IPS DF 4.7 (cell line): ENCODE results near the gene SNX2.
"Not testable (repeated sequence)": the region's sequence is repeated elsewhere in the genome, so short reads cannot be mapped to it uniquely, and the experiment has no call there.

ENCODE experiments used
- DNase-seq: peaks from one replicate; pipeline ENCODE4 v3.0.0-alpha.2; 2013; ENCODE audit warnings: low spot score; ENCODE audit errors: extremely low read depth

SNX2 gene

GRCh38 chr5:122774861-122775549 is at the start of gene SNX2:
TSS of gene SNX2 (plus strand) at chr5:122775080. CDS start at chr5:122775104, 24 bp downstream.
- DNase-seq, result peak; percentile 33

DNA sequence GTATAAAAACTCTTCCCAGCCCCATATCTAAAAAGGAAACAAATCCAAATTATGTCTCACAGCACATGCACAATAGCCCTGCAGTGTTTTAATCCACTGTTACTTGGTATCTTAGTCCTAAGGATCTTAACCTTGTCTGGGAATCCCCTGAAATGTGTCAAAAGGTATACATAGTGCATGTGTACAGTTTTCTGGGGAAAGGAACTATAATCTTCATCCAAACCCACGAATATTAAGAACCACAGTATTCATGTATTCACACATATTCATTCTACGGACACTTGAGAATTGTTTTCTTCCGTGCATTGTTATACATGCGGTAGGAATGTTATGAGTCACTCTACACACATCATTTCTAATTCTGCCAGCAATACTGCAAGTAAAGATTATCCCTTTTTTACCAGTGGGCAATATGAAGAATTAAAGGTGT is 47.8 kb upstream of the SNX2 start:
- no peak for DNase-seq

DNA sequence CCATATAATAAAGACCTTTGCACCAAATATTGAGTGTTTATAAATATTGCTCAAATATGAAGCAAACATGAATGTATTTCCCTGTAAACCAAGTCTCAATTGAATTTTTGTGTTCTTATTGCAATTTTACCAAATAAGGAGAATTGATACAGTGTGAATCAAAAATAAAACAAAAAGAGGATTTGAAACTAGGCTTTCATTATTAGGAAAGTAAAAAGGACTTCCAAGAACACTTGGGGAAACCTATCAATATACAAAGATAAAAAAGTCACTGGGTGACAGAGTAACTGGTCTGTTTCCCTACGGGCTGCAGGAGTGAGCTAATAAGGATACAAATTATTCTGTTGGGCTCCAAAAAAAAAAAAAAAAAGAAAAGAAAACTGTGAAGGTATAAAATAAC is 44.8 kb upstream of the SNX2 start:
- DNase-seq, result no peak

- no peak for DNase-seq
These were observed 44.4 kb upstream of the SNX2 start for GRCh38 chr5:122730456-122730855.

DNA sequence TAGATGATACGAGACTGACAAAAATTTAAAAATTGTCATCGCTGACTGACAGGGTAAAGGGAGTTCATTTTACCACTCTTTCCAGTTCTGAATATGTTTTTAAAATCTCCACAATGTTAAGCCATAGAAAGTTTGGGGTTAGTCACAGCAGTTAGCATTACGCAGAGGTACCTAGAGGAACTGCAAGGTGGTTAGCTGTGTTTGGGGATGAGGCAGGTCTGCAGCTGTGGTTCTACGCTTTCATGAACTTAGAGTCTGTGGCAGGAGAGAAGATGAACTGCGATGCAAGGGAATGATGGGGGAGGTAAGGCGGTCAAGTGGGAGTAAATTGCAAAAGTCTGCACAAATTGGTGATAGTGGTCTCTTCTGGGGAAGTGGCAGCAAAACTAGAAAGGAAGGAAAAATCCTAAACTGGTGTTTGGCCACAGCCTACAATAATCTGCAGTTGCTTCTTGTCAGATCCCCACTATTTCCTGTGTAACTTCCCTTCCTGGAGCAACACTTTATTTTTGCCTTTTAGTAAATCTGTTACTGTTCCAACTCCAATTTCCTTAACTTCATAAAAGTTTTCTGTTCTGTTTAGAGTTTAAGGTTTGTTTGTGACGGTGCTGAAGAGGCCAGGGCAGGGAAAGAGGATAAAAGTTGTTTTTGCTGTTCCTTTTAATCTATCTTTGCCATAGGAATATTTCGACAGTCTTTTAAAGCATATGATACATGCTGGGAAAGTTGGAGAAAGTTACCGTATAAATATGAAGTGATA is 38.6 kb upstream of the SNX2 start:
- no peak for DNase-seq

- no peak for DNase-seq
These were observed 36.8 kb upstream of the SNX2 start for GRCh38 chr5:122738088-122738487.

- no peak for DNase-seq
These were observed 33.2 kb upstream of the SNX2 start for GRCh38 chr5:122741681-122742080.

- DNase-seq, result no peak
These were observed 31.6 kb upstream of the SNX2 start for GRCh38 chr5:122743261-122743660.

DNA sequence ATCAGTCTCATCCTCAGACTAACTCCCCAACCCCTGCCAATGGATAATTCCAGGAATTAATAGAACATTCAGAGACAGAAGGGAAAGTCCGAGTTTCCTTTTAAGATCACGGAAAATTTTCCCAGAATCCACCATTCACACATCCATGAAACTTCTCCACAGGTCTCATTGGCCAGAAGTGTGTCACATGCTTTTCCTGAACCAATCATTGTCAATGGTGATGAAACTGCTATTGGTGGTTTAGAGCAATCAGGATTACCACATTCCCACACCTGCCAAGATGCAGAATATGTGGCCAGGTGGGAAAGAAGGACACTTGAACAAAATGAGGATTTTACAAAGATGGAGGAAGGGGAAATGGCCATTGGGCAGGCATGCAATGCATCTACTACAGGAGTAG is 29.3 kb upstream of the SNX2 start:
- DNase-seq, result no peak

GRCh38 chr5:122749886-122750285 is 25.0 kb upstream of the SNX2 start:
- no peak for DNase-seq

DNA sequence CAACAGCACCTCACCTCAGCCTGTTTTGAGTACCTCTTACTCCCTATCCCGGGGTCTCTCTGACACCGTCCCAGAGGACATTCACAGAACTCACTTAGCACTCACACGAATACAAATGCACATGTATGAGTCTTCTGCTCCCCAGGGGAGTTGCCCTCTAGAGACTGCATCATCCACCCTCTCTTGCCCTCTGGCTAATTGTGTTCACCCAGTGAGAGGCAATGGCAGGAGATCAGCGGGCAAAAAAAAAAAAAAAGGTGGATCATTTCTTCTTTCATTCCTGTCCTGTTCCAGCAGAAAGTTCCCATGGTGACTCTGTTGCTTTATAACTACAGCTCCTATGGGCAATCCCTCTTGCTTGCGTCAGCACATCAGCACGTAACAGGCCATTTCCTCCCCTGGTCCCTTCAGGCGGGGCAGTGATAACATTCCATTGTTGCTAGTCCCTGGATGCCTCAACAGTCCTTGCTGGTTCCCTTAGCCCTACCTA is 23.5 kb upstream of the SNX2 start:
- peak; percentile 38 for DNase-seq

DNA sequence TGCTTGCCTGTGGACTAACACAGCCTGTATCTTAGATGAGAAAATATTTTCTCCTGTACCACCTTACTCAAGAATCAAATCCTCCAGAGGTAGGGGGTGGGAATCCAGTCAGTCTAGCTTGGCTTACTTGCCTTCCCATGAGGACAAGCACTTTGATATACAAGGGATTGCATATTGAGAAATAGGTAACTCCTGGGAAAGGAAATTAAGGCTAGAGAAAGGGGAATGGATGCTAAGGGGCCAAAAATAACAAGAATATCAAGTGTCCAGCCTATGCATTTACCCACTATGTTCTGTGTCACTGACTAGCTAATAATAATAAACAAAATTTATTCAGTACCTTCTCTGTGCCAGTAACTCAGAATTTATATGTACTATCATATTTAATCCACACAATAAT is 21.4 kb upstream of the SNX2 start:
- DNase-seq, result no peak

DNA sequence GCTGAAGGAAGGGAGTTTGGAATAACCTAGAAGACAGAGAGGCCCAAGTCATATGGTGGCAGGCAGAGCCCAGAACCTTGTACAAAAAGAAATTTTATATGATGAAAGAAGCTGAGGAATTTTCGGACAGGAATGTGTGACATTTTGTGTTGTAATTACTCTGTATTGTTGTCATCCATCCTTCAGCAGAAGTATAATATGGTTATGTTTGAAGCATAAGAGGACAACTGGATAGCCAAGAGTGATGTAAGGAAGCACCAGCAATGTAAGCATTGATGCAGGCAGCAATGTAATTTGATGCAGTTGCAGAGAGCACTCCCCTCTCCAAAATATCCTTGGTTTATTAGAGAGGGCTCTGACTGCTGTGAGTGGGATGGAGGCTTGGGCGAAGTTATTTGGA is 19.1 kb upstream of the SNX2 start:
- DNase-seq, result no peak

GRCh38 chr5:122756264-122756911 is 18.5 kb upstream of the SNX2 start:
- no peak for DNase-seq

- DNase-seq, result no peak
These were observed 17.6 kb upstream of the SNX2 start for GRCh38 chr5:122757285-122757684.

- DNase-seq, result no peak
These were observed 15.4 kb upstream of the SNX2 start for GRCh38 chr5:122759241-122760070.

DNA sequence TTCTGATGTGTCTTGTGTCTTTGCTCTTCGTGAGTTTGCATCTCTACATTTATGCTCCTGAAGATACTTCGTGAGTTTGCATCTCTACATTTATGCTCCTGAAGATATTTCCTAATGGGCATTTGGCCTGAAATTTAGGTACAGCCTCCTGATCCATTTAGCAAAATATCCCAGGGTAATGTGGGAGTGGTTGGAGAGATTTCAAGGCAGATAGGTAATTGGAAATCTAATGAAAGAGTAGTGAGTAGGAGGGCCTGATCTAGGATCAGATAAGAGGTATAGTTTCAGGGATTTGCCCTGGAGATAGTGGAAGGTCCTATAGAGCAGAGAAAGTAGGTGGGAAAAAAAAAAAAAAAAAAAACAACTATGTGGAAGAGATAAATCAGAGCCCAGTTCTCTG is 14.6 kb upstream of the SNX2 start:
- no peak for DNase-seq

GRCh38 chr5:122761115-122761514 is 13.8 kb upstream of the SNX2 start:
- no peak for DNase-seq

DNA sequence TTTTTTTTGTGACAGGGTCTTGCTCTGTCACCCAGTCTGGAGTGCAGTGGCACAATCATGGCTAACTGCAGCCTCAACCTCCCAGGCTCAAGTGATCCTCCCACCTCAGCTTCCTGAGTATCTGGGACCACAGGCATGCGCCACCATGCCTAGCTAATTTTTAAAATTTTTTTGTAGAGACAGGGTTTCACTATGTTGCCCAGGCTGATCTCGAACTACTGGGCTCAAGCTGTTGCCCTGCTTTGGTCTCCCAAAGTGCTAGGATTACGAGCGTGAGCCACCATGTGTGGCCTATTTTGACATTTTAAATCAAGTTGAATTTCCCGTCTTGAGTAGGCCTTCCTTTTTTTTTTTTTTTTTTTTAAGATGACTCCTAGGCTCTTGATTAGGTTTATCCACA is 13.0 kb upstream of the SNX2 start:
- DNase-seq, result not testable (repeated sequence)

GRCh38 chr5:122766130-122766529 is 8.8 kb upstream of the SNX2 start:
- no peak for DNase-seq

GRCh38 chr5:122770477-122770876 is 4.4 kb upstream of the SNX2 start:
- no peak for DNase-seq
